Upper lobe of left lung (tissue), 4 donors: Measurements from ENCODE around the gene ATP4B.

ENCODE experiments used
- EP300 ChIP-seq, 4 donors: sonication (generic); formaldehyde crosslinking; IDR thresholded peaks; one replicate each; pipeline ENCODE4 v1.5.1; 2017; ENCODE audit warnings: antibody characterized with exemption in 4 of 4, control low read depth in 2 of 4
- POLR2A ChIP-seq, 4 donors: fragments of 450-650 bp; IDR thresholded peaks; one replicate each; pipeline ENCODE4 v1.5.1; 2016 to 2017; ENCODE audit warnings: antibody characterized with exemption in 4 of 4, mild to moderate bottlenecking in 2 of 4
- POLR2AphosphoS5 ChIP-seq, 2 donors: sonication (generic); formaldehyde crosslinking; IDR thresholded peaks; one replicate each; pipeline ENCODE4 v1.5.1; 2017; ENCODE audit warnings: antibody characterized with exemption in 2 of 2
- TF ChIP-seq, protein P1 (sequence below), 6 experiments: fragments of 450-650 bp in 4 of 6; fragments of 200-600 bp in 2 of 6; sonication (generic) in 2 of 6; IDR thresholded peaks; one replicate each; pipeline ENCODE4 v1.5.1; 2016 to 2019; ENCODE audit warnings: antibody characterized with exemption in 6 of 6

DNA sequence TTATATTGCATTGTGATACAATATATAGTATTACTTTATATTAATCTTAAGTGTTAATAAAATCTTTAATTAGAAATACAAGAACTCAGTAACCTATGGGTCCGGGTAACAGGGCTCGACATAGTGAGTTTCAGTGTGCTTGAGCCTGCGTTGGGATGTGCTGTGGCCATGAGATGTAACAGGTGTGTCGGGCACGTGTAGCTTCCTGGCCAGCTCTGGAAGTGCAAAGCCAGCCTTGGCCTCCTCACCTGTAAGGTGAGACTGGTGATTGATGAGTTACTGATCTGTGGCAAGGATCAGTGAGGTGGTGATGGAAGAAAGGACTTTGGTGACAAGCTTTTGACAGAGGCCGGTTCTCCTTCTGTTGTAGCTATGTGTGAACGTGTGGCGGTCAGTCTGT is 19.2 kb downstream of the ATP4B start:
- TF ChIP-seq, protein P1, sequence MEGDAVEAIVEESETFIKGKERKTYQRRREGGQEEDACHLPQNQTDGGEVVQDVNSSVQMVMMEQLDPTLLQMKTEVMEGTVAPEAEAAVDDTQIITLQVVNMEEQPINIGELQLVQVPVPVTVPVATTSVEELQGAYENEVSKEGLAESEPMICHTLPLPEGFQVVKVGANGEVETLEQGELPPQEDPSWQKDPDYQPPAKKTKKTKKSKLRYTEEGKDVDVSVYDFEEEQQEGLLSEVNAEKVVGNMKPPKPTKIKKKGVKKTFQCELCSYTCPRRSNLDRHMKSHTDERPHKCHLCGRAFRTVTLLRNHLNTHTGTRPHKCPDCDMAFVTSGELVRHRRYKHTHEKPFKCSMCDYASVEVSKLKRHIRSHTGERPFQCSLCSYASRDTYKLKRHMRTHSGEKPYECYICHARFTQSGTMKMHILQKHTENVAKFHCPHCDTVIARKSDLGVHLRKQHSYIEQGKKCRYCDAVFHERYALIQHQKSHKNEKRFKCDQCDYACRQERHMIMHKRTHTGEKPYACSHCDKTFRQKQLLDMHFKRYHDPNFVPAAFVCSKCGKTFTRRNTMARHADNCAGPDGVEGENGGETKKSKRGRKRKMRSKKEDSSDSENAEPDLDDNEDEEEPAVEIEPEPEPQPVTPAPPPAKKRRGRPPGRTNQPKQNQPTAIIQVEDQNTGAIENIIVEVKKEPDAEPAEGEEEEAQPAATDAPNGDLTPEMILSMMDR (IDR thresholded peaks at IDR 0.05) = no peak
- TF ChIP-seq EP300 (IDR thresholded peaks at IDR 0.05) (no peak), POLR2AphosphoS5 (IDR thresholded peaks at IDR 0.05) (no peak), POLR2A (IDR thresholded peaks at IDR 0.05) (no peak)
